Endothelial cell of umbilical vein (primary cell): Measurements from ENCODE around the gene PRSS56.

Source experiments
- EZH2 ChIP-seq: IDR thresholded peaks from 2 replicates; pipeline ENCODE4 v1.6.1; 2012; ENCODE audit warnings: borderline replicate concordance, low read depth, mild to moderate bottlenecking, moderate library complexity, low read length, inconsistent platforms; ENCODE audit not compliant: severe bottlenecking
- GATA2 ChIP-seq: IDR thresholded peaks from 2 replicates; pipeline ENCODE4 v1.7.0; 2011; ENCODE audit warnings: low read depth, mild to moderate bottlenecking, moderate library complexity, mixed read lengths, low read length; ENCODE audit not compliant: insufficient read length, insufficient read depth
- JUN ChIP-seq: IDR thresholded peaks from 2 replicates; pipeline ENCODE4 v1.6.1; 2011; ENCODE audit warnings: borderline replicate concordance, low read depth; ENCODE audit not compliant: insufficient read length, insufficient read depth
- POLR2A ChIP-seq: IDR thresholded peaks from 2 replicates; pipeline ENCODE4 v1.6.1; 2012; ENCODE audit warnings: low read depth, mild to moderate bottlenecking, control low read depth, low read length
- POLR2AphosphoS5 ChIP-seq: IDR thresholded peaks from 2 replicates; pipeline ENCODE4 v1.6.1; 2012; ENCODE audit warnings: low read depth, mild to moderate bottlenecking, control low read depth, low read length, moderate library complexity; ENCODE audit not compliant: insufficient read depth
- TF ChIP-seq, protein P1 (sequence below), 2 donors: IDR thresholded peaks; 1 replicate in 1 of 2; 2 replicates in 1 of 2; pipeline ENCODE4 v1.5.1; 2011; ENCODE audit warnings: low read length in 2 of 2, mild to moderate bottlenecking in 2 of 2, moderate library complexity in 2 of 2, control low read depth in 1 of 2, inconsistent platforms in 1 of 2, low read depth in 1 of 2; ENCODE audit not compliant: insufficient read depth in 1 of 2; ENCODE audit errors: extremely low read depth in 1 of 2
- TF ChIP-seq, protein P2 (sequence below): IDR thresholded peaks from 2 replicates; pipeline ENCODE4 v1.6.1; 2011; ENCODE audit not compliant: insufficient read depth, insufficient read length

DNA sequence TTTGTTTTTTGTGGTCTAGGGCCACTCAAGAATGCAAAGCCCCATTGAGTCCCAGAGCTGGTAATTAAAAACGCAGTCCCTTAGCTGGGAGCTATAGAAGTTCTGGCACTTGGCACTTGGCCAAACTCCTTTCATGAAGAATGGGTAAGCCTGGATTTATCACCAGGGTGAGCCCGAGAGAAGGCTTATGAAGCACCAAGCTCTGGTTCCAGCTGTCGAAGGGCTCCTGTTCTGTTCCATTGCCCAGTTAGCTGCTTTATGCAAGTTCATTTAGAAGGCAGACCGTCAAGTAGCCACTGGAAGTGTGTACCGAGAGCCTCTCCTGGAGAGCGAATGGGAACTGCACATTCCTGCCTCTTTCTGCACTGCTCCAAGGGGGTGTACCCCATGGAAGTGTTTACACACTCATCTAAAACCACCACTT lies 46.7 kb upstream of the PRSS56 start:
- TF ChIP-seq, protein P1, sequence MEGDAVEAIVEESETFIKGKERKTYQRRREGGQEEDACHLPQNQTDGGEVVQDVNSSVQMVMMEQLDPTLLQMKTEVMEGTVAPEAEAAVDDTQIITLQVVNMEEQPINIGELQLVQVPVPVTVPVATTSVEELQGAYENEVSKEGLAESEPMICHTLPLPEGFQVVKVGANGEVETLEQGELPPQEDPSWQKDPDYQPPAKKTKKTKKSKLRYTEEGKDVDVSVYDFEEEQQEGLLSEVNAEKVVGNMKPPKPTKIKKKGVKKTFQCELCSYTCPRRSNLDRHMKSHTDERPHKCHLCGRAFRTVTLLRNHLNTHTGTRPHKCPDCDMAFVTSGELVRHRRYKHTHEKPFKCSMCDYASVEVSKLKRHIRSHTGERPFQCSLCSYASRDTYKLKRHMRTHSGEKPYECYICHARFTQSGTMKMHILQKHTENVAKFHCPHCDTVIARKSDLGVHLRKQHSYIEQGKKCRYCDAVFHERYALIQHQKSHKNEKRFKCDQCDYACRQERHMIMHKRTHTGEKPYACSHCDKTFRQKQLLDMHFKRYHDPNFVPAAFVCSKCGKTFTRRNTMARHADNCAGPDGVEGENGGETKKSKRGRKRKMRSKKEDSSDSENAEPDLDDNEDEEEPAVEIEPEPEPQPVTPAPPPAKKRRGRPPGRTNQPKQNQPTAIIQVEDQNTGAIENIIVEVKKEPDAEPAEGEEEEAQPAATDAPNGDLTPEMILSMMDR (IDR thresholded peaks at IDR 0.05; ENCODE audit: extremely low read depth in 1 of 2, insufficient read depth in 1 of 2, low read depth in 1 of 2, low read length in 2 of 2), result no peak
- no peak for TF ChIP-seq POLR2AphosphoS5
- TF ChIP-seq EZH2, result no peak
- TF ChIP-seq POLR2A, result no peak
- TF ChIP-seq JUN, result no peak
- TF ChIP-seq, protein P2, sequence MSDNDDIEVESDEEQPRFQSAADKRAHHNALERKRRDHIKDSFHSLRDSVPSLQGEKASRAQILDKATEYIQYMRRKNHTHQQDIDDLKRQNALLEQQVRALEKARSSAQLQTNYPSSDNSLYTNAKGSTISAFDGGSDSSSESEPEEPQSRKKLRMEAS, result no peak
- TF ChIP-seq GATA2, result no peak
